Renal cortex interstitium (tissue), 11 donors: Measurements from ENCODE around the gene RNF144A. TPM values are rescaled to one million over a fixed set of nuclear protein-coding genes. Genes with fewer than 3 reads are reported as not detected.
A peak's percentile ranks its signal among the peaks of the same experiment; 100 is the strongest.

ENCODE experiments used
- DNase-seq, 11 donors: peaks; one replicate each; pipeline ENCODE4 v3.0.0-alpha.2; 2013; ENCODE audit warnings: low read depth in 9 of 11, low spot score in 4 of 11; ENCODE audit errors: extremely low read depth in 1 of 11
- polyA plus RNA-seq, 3 donors: library from polyadenylated mRNA; unstranded; fragments of 120-200 nt; gene quantifications; one replicate each; pipeline ENCODE4 v1.2.1, GENCODE V29; 2013; ENCODE audit not compliant: insufficient read length in 3 of 3

RNF144A gene
- polyA plus RNA-seq, 3 donors: 56.8 to 59.5 (median 58.9) TPM

- DNase-seq: no peak
These were observed 128.7 kb downstream of the RNF144A start for GRCh38 chr2:7045601-7046590.

GRCh38 chr2:7047661-7048060, 130.4 kb downstream of the RNF144A start:
- DNase-seq: no peak

- DNase-seq: no peak
These were observed 131.6 kb downstream of the RNF144A start for GRCh38 chr2:7048762-7049294.

GRCh38 chr2:7052404-7052803, 135.2 kb downstream of the RNF144A start:
- no peak for DNase-seq

- peak in 3 of 11 donors; percentile 26 to 40 (median 30) for DNase-seq
These were observed 136.5 kb downstream of the RNF144A start for GRCh38 chr2:7053650-7054265.

- no peak for DNase-seq
These were observed 140.7 kb downstream of the RNF144A start for GRCh38 chr2:7057865-7058400.

GRCh38 chr2:7060156-7060555, 142.9 kb downstream of the RNF144A start:
- no peak for DNase-seq

- DNase-seq: peak in 5 of 11 donors; percentile 19 to 46 (median 28)
These were observed 143.6 kb downstream of the RNF144A start for GRCh38 chr2:7060631-7061449.

GRCh38 chr2:7061450-7061789, 144.2 kb downstream of the RNF144A start:
- DNase-seq: no peak

- no peak for DNase-seq
These were observed 144.7 kb downstream of the RNF144A start for GRCh38 chr2:7061921-7062320.

GRCh38 chr2:7063789-7064188, 146.6 kb downstream of the RNF144A start:
- no peak for DNase-seq

- no peak for DNase-seq
These were observed 151.2 kb downstream of the RNF144A start for GRCh38 chr2:7068457-7068856.

- DNase-seq: no peak
These were observed 153.3 kb downstream of the RNF144A start for GRCh38 chr2:7070483-7070882.

GRCh38 chr2:7071154-7071553, 153.9 kb downstream of the RNF144A start:
- DNase-seq: no peak

- no peak for DNase-seq
These were observed 154.8 kb downstream of the RNF144A start for GRCh38 chr2:7071916-7072556.

- no peak for DNase-seq
These were observed 156.7 kb downstream of the RNF144A start for GRCh38 chr2:7073901-7074300.

GRCh38 chr2:7075834-7076233, 158.6 kb downstream of the RNF144A start:
- no peak for DNase-seq

GRCh38 chr2:7077660-7078267, 160.6 kb downstream of the RNF144A start:
- no peak for DNase-seq
